Measurements from ENCODE around the gene ACMSD. TPM values are rescaled to one million over a fixed set of nuclear protein-coding genes. Genes with fewer than 3 reads are reported as not detected.
A peak's percentile ranks its signal among the peaks of the same experiment; 100 is the strongest.

The ACMSD gene
- total and polyA plus RNA-seq, 9 of the 15 experiments (the other 6 are each of a cell fraction or from before 2014, with no cell fraction given) = not detected

- POLR2A ChIA-PET = interaction anchor here (1.2 kb wide), 1 partner anchor 10 kb away, joined by 3 read pairs; no protein-coding TSS in a partner anchor
- ATAC-seq = peak; percentile 70
Observed at GRCh38 chr2:134790487-134790886, 47.9 kb upstream of the ACMSD start.

More at GRCh38 chr2:134790487-134790886, 47.9 kb upstream of the ACMSD start:
- H3K9me3 ChIP-seq (replicated peaks; ENCODE audit: control insufficient read depth, insufficient read depth, low read depth, low read length) = no peaks in the 10 kb centered on the region
- in situ Hi-C loops (cut with MboI) = no loop called here
- CTCF ChIA-PET (ENCODE audit: low intra/inter-chr PET ratio) = no interaction called here
- no peak overlapping the region for H3K27ac ChIP-seq (ENCODE audit: extremely low read depth, low read depth, low read length)
- FAIRE-seq = peak; percentile 32
- intact Hi-C loops (cut with micrococcal nuclease) = no loop called here
- no peak overlapping the region for H3K4me3 ChIP-seq
- 2% methylated on average over 3 of the region's 3 CpGs for WGBS (ENCODE audit: insufficient coverage, low coverage, missing lambda C conversion rate)
- no peaks in the 10 kb centered on the region for H3K9me1 ChIP-seq (ENCODE audit: control insufficient read depth, insufficient read depth, low read length)
- peaks cover 0 to 8% of the 10 kb centered on the region in 2 experiments; a peak in 1 of 5 replicates for H3K27me3 ChIP-seq (ENCODE audit: control insufficient read depth in 2 of 2, insufficient read depth in 2 of 2, low read length in 2 of 2)
- H3K9ac ChIP-seq (ENCODE audit: insufficient read depth in 1 of 2, low read depth in 2 of 2, low read length in 2 of 2) = no peak overlapping the region
- DNase-seq (ENCODE audit: extremely low read depth in 1 of 4, low spot score in 3 of 4) = peak in 3 of 4 experiments; percentile 6 to 27 (median 23)
- no peaks in the 10 kb centered on the region for H3K79me2 ChIP-seq (ENCODE audit: control insufficient read depth, insufficient read depth, low read length)
- BruUV-seq (replicated peaks) = no TSS peak
- no peak overlapping the region for H2AFZ ChIP-seq (ENCODE audit: low read depth, low read length)
- no peaks in the 10 kb centered on the region for H3K36me3 ChIP-seq (ENCODE audit: control insufficient read depth, insufficient read depth, low read length)
- no peaks in the 10 kb centered on the region for H3K4me1 ChIP-seq (replicated peaks in 1 of 2; ENCODE audit: control insufficient read depth in 2 of 2, insufficient read depth in 2 of 2, low read length in 2 of 2)
- H4K20me1 ChIP-seq (replicated peaks; ENCODE audit: control insufficient read depth, insufficient read depth, low read length) = no peaks in the 10 kb centered on the region; the same call in 1 of the 2 replicates
- TF ChIP-seq RBBP5 (IDR thresholded peaks at IDR 0.05; ENCODE audit: borderline replicate concordance, insufficient read depth, low read length, poor library complexity, severe bottlenecking) (no peak), SRSF1 (IDR thresholded peaks at IDR 0.05; ENCODE audit: low read depth, low read length) (no peak), CTCF (IDR thresholded peaks at IDR 0.05 in 2 of 3, conservative IDR thresholded peaks at IDR 0.05 in 1 of 3; ENCODE audit: insufficient read depth in 2 of 3, low read depth in 1 of 3, low read length in 3 of 3) (peak; percentile 21 to 23 (median 22); a peak in 1 of 6 replicates)
- no peak overlapping the region for H3K4me2 ChIP-seq (ENCODE audit: insufficient read depth, low read length)
